HCT116 (cell line): ENCODE measurements around the gene TCL1B. TPM values are rescaled to one million over a fixed set of nuclear protein-coding genes. Genes with fewer than 3 reads are reported as not detected.

Source experiments
- ATAC-seq: fragments of 200-7000 bp; cut with Tn5 transposase; 2 replicates; pipeline ENCODE4 v1.9.1; 2020; ENCODE audit warnings: mild to moderate bottlenecking, moderate library complexity
- BruUV-seq: library from RNA; stranded (reverse); fragments of 400-500 nt; replicated peaks from 2 replicates; lab custom pipeline; 2021; lab: Mats Ljungman, UMichigan
- CTCF ChIA-PET: fragments of 300-600 bp; sonication (Branson Sonifier 250); formaldehyde crosslinking; loops from one replicate; lab custom pipeline; 2021; ENCODE audit warnings: antibody characterized with exemption; lab: Charles Lee
- POLR2A ChIA-PET: fragments of 300-600, 350-600 bp; sonication (Branson Sonifier 250); formaldehyde crosslinking; loops from one replicate; lab custom pipeline; 2021; ENCODE audit warnings: antibody characterized with exemption; lab: Charles Lee
- RAD21 ChIA-PET, 2 experiments: fragments of 300-600 bp; sonication (Branson Sonifier 250); formaldehyde crosslinking; loops; one replicate each; lab custom pipeline; 2023; ENCODE audit warnings: low total read pairs in 2 of 2; ENCODE audit not compliant: uncharacterized antibody in 2 of 2, unreplicated experiment in 2 of 2, low non-redundant PET in 1 of 2; lab: Charles Lee
- DNase-seq: peaks from one replicate; pipeline ENCODE4 v3.0.0-alpha.2; 2010; ENCODE audit warnings: low read depth, low spot score
- H2AFZ ChIP-seq: fragments of 200-600 bp; shearing (Covaris generic), sonication (generic); 2 replicates; pipeline ENCODE4 v1.6.1; 2017; ENCODE audit warnings: low read depth, mixed run types, mixed read lengths, antibody characterized with exemption, low read length; ENCODE audit not compliant: poor library complexity, severe bottlenecking
- H3K27ac ChIP-seq: 2 replicates; pipeline ENCODE4 v1.5.1; 2012; ENCODE audit warnings: low read depth, low read length
- H3K27me3 ChIP-seq: fragments of 200-600 bp; sonication (generic); 2 replicates; pipeline ENCODE4 v1.6.1; 2016; ENCODE audit warnings: mixed run types, low read length, mixed read lengths; ENCODE audit not compliant: insufficient read depth
- H3K36me3 ChIP-seq, 2 experiments: fragments of 200-500 bp in 1 of 2; fragments of 200-600 bp in 1 of 2; sonication (Bioruptor generic) in 1 of 2; sonication (generic) in 1 of 2; 2 replicates each; pipeline versions ENCODE4 v1.5.1 to v1.6.1; 2014 to 2016; ENCODE audit warnings: low read length in 2 of 2, inconsistent platforms in 1 of 2, mixed read lengths in 1 of 2, mixed run types in 1 of 2; ENCODE audit not compliant: insufficient read depth in 2 of 2, control insufficient read depth in 1 of 2
- H3K4me1 ChIP-seq, 2 experiments: fragments of 200-600 bp in 1 of 2; sonication (generic) in 1 of 2; 2 replicates each; pipeline versions ENCODE4 v1.5.1 to v1.6.1; 2012 to 2017; ENCODE audit warnings: low read length in 2 of 2, inconsistent platforms in 1 of 2, mild to moderate bottlenecking in 1 of 2, mixed read lengths in 1 of 2, mixed run types in 1 of 2, moderate library complexity in 1 of 2; ENCODE audit not compliant: insufficient read depth in 2 of 2, control insufficient read depth in 1 of 2
- H3K4me2 ChIP-seq: fragments of 200-600 bp; sonication (generic); 2 replicates; pipeline ENCODE4 v1.6.1; 2017; ENCODE audit warnings: mixed run types, low read length, mixed read lengths
- H3K4me3 ChIP-seq, 2 experiments: fragments of 200-600 bp in 1 of 2; sonication (generic) in 1 of 2; replicated peaks in 1 of 2; 2 replicates each; pipeline ENCODE4 v1.5.1; 2011 to 2016; ENCODE audit warnings: low read length in 2 of 2, control low read depth in 1 of 2, low read depth in 1 of 2, mild to moderate bottlenecking in 1 of 2, mixed read lengths in 1 of 2, mixed run types in 1 of 2
- H3K79me2 ChIP-seq: fragments of 200-600 bp; sonication (generic); 2 replicates; pipeline ENCODE4 v1.6.1; 2017; ENCODE audit warnings: mild to moderate bottlenecking, mixed run types, low read length, moderate library complexity, mixed read lengths; ENCODE audit not compliant: insufficient read depth
- H3K9ac ChIP-seq: fragments of 200-600 bp; sonication (generic); 2 replicates; pipeline ENCODE4 v1.6.1; 2016; ENCODE audit warnings: low read length, mixed read lengths
- H3K9me2 ChIP-seq: fragments of 200-600 bp; sonication (generic), shearing (Covaris generic); 2 replicates; pipeline ENCODE4 v1.6.1; 2017; ENCODE audit warnings: mixed run types, mild to moderate bottlenecking, moderate library complexity; ENCODE audit not compliant: insufficient read depth
- H3K9me3 ChIP-seq, 2 experiments: fragments of 200-500 bp in 1 of 2; fragments of 200-600 bp in 1 of 2; sonication (Bioruptor generic) in 1 of 2; sonication (generic) in 1 of 2; 2 replicates each; pipeline ENCODE4 v1.6.1; 2014 to 2017; ENCODE audit warnings: low read length in 2 of 2, mixed read lengths in 2 of 2, inconsistent platforms in 1 of 2, low read depth in 1 of 2, mild to moderate bottlenecking in 1 of 2, mixed run types in 1 of 2, moderate library complexity in 1 of 2; ENCODE audit not compliant: control insufficient read depth in 1 of 2, insufficient read depth in 1 of 2
- H4K20me1 ChIP-seq: fragments of 200-600 bp; sonication (generic), shearing (Covaris generic); 2 replicates; pipeline ENCODE4 v1.6.1; 2017; ENCODE audit warnings: mixed run types, mild to moderate bottlenecking, moderate library complexity; ENCODE audit not compliant: insufficient read depth
- CEBPB ChIP-seq: IDR thresholded peaks from 2 replicates; pipeline ENCODE4 v1.6.1; 2012; ENCODE audit warnings: low read depth
- EGR1 ChIP-seq: IDR thresholded peaks from 2 replicates; pipeline ENCODE4 v1.6.1; 2012; ENCODE audit warnings: low read depth
- ELF1 ChIP-seq: IDR thresholded peaks from 2 replicates; pipeline ENCODE4 v1.6.1; 2012; ENCODE audit warnings: low read depth, borderline replicate concordance
- EZH2 ChIP-seq: fragments of 200-600 bp; sonication (generic); IDR thresholded peaks from 2 replicates; pipeline ENCODE4 v1.6.1; 2017; ENCODE audit warnings: antibody characterized with exemption, mixed run types
- EZH2phosphoT487 ChIP-seq: fragments of 200-600 bp; IDR thresholded peaks from 2 replicates; pipeline ENCODE4 v1.6.1; 2018; ENCODE audit warnings: antibody characterized with exemption, borderline replicate concordance
- FOSL1 ChIP-seq: IDR thresholded peaks from 2 replicates; pipeline ENCODE4 v1.6.1; 2012; ENCODE audit warnings: low read depth
- JUND ChIP-seq: IDR thresholded peaks from 2 replicates; pipeline ENCODE4 v1.6.1; 2012
- POLR2AphosphoS5 ChIP-seq: IDR thresholded peaks from 2 replicates; pipeline ENCODE4 v1.6.1; 2011; ENCODE audit warnings: mild to moderate bottlenecking, low read depth, low read length, moderate library complexity
- RAD21 ChIP-seq: IDR thresholded peaks from 2 replicates; pipeline ENCODE4 v1.6.1; 2012; ENCODE audit warnings: low read depth, mild to moderate bottlenecking
- SIN3A ChIP-seq: IDR thresholded peaks from 2 replicates; pipeline ENCODE4 v1.6.1; 2012; ENCODE audit warnings: low read depth
- SRF ChIP-seq: IDR thresholded peaks from 2 replicates; pipeline ENCODE4 v1.6.1; 2012; ENCODE audit warnings: low read depth
- TCF7L2 ChIP-seq: IDR thresholded peaks from 2 replicates; pipeline ENCODE4 v1.7.0; 2011; ENCODE audit warnings: borderline replicate concordance, inconsistent platforms; ENCODE audit not compliant: insufficient read depth, insufficient read length; ENCODE audit errors: extremely low read depth
- YY1 ChIP-seq: IDR thresholded peaks from 2 replicates; pipeline ENCODE4 v1.6.1; 2011; ENCODE audit warnings: low read length, low read depth, moderate library complexity, mild to moderate bottlenecking; ENCODE audit not compliant: insufficient replicate concordance; ENCODE audit errors: extremely low read depth
- ZFX ChIP-seq: fragments of 450-650 bp; IDR thresholded peaks from 2 replicates; pipeline ENCODE4 v1.6.1; 2017
- ZNF274 ChIP-seq: fragments of 200-500 bp; sonication (Bioruptor generic); IDR thresholded peaks from 2 replicates; pipeline ENCODE4 v1.6.1; 2014; ENCODE audit warnings: mild to moderate bottlenecking, low read depth, low read length, inconsistent platforms
- intact Hi-C: fragments of 100-400 bp; cut with micrococcal nuclease; formaldehyde crosslinking; loops from 2 replicates; pipeline ENCODE4 v1.10.0; 2022
- total RNA-seq: library from RNA; stranded (reverse); gene quantifications from one replicate; pipeline ENCODE4 v1.2.1, GENCODE V29; 2021; ENCODE audit not compliant: unreplicated experiment
- TF ChIP-seq, protein P1 (sequence below): IDR thresholded peaks from 2 replicates; pipeline ENCODE4 v1.6.1; 2011; ENCODE audit warnings: mild to moderate bottlenecking, low read length, moderate library complexity; ENCODE audit not compliant: insufficient replicate concordance; ENCODE audit errors: extremely low read depth
- TF ChIP-seq, protein P2 (sequence below): IDR thresholded peaks from 2 replicates; pipeline ENCODE4 v1.6.1; 2012; ENCODE audit warnings: low read depth
- TF ChIP-seq, protein P3 (sequence below): IDR thresholded peaks from 2 replicates; pipeline ENCODE4 v1.6.1; 2012

Gene TCL1B
- total RNA-seq, 1 experiment from 2014 or later: not detected

DNA sequence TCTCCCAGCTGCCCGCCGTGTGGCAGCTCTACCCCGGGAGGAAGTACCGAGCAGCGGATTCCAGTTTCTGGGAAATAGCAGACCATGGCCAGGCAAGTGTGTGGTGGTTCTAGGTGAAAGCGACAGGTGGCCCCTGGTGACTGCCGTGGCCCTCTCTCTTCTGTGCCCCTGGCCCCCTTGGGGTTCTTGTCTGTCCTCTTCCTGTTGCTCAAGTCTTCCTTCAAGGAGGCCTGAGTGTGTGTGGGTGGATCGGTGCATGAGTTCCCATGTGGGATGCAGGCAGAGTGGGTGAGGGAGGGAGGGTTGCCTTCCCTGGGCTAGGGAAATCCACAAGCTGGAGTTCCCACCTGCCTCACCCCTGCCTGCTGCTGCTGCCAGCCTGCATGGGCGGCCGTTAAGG is 4.6 kb downstream of the TCL1B start:
- BruUV-seq: no TSS peak
- intact Hi-C loops: no loop called here
- CTCF ChIA-PET: no interaction called here

More for the DNA sequence above, 4.6 kb downstream of the TCL1B start:
- POLR2A ChIA-PET: no interaction called here
- DNase-seq (no peak), ATAC-seq (no peak)
- TF ChIP-seq RAD21: no peak
- no peak for TF ChIP-seq ZFX
- TF ChIP-seq, protein P1, sequence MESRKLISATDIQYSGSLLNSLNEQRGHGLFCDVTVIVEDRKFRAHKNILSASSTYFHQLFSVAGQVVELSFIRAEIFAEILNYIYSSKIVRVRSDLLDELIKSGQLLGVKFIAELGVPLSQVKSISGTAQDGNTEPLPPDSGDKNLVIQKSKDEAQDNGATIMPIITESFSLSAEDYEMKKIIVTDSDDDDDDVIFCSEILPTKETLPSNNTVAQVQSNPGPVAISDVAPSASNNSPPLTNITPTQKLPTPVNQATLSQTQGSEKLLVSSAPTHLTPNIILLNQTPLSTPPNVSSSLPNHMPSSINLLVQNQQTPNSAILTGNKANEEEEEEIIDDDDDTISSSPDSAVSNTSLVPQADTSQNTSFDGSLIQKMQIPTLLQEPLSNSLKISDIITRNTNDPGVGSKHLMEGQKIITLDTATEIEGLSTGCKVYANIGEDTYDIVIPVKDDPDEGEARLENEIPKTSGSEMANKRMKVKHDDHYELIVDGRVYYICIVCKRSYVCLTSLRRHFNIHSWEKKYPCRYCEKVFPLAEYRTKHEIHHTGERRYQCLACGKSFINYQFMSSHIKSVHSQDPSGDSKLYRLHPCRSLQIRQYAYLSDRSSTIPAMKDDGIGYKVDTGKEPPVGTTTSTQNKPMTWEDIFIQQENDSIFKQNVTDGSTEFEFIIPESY: no peak
- TF ChIP-seq, protein P2, sequence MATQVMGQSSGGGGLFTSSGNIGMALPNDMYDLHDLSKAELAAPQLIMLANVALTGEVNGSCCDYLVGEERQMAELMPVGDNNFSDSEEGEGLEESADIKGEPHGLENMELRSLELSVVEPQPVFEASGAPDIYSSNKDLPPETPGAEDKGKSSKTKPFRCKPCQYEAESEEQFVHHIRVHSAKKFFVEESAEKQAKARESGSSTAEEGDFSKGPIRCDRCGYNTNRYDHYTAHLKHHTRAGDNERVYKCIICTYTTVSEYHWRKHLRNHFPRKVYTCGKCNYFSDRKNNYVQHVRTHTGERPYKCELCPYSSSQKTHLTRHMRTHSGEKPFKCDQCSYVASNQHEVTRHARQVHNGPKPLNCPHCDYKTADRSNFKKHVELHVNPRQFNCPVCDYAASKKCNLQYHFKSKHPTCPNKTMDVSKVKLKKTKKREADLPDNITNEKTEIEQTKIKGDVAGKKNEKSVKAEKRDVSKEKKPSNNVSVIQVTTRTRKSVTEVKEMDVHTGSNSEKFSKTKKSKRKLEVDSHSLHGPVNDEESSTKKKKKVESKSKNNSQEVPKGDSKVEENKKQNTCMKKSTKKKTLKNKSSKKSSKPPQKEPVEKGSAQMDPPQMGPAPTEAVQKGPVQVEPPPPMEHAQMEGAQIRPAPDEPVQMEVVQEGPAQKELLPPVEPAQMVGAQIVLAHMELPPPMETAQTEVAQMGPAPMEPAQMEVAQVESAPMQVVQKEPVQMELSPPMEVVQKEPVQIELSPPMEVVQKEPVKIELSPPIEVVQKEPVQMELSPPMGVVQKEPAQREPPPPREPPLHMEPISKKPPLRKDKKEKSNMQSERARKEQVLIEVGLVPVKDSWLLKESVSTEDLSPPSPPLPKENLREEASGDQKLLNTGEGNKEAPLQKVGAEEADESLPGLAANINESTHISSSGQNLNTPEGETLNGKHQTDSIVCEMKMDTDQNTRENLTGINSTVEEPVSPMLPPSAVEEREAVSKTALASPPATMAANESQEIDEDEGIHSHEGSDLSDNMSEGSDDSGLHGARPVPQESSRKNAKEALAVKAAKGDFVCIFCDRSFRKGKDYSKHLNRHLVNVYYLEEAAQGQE: no peak
- no peak for TF ChIP-seq ELF1
- no peak for TF ChIP-seq EZH2phosphoT487
- no peak for TF ChIP-seq SIN3A
- TF ChIP-seq EGR1: no peak
- TF ChIP-seq POLR2AphosphoS5: no peak
- no peak for TF ChIP-seq CEBPB
- TF ChIP-seq FOSL1: no peak
- TF ChIP-seq JUND: no peak
- TF ChIP-seq SRF: no peak
- TF ChIP-seq TCF7L2: no peak
- no peak for TF ChIP-seq ZNF274
- TF ChIP-seq, protein P3, sequence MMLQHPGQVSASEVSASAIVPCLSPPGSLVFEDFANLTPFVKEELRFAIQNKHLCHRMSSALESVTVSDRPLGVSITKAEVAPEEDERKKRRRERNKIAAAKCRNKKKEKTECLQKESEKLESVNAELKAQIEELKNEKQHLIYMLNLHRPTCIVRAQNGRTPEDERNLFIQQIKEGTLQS: no peak
- TF ChIP-seq YY1: no peak
- no peak for TF ChIP-seq EZH2
- Histone ChIP-seq H3K9ac (no peak overlapping the region), H3K27me3 (peaks cover 17% of the 10 kb centered on the region), H3K9me2 (no peaks in the 10 kb centered on the region), H2AFZ (no peak overlapping the region), H3K9me3 (no peaks in the 10 kb centered on the region), H3K4me3 (no peak overlapping the region), H3K4me2 (no peak overlapping the region), H3K27ac (no peak overlapping the region), H4K20me1 (no peaks in the 10 kb centered on the region), H3K79me2 (no peaks in the 10 kb centered on the region), H3K36me3 (no peaks in the 10 kb centered on the region), H3K4me1 (no peaks in the 10 kb centered on the region)
- RAD21 ChIA-PET: no interaction called here
